GM12801 (cell line): ENCODE measurements around the gene AIF1.

Source experiments
- TF ChIP-seq, protein P1 (sequence below): IDR thresholded peaks from one replicate; pipeline ENCODE4 v1.5.1; 2011; ENCODE audit warnings: control low read depth; ENCODE audit not compliant: insufficient read length; ENCODE audit errors: extremely low read depth

Gene AIF1

DNA sequence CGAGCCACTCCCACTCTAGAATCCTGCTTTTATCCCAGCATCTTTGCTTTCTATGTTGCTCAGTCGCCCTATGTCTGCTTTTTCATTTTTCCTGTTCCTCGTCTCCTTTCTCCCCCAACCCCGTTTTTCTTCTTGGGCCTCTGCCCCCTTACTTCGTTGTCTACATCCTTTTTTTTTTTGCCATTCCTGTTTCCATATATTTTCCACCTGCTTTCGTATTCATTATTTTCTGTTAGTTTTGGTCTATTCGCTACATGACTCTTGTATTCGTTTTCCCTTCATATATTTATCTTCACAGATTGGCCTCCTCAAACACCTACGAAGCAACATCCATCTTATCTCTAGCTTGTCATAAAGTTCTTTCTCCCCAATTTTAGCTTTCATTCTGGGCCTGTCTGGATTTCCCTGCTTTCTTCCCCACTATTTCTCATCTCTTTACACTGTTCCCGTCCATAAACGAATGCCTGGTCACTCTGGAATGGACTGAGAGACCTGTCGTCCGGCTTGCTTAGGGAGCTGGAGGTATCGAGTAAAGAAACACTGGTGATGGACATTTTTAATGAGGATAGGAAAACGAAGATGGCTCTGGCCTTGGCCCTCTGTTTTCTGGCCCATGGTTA, 6.4 kb downstream of the AIF1 start:
- TF ChIP-seq, protein P1, sequence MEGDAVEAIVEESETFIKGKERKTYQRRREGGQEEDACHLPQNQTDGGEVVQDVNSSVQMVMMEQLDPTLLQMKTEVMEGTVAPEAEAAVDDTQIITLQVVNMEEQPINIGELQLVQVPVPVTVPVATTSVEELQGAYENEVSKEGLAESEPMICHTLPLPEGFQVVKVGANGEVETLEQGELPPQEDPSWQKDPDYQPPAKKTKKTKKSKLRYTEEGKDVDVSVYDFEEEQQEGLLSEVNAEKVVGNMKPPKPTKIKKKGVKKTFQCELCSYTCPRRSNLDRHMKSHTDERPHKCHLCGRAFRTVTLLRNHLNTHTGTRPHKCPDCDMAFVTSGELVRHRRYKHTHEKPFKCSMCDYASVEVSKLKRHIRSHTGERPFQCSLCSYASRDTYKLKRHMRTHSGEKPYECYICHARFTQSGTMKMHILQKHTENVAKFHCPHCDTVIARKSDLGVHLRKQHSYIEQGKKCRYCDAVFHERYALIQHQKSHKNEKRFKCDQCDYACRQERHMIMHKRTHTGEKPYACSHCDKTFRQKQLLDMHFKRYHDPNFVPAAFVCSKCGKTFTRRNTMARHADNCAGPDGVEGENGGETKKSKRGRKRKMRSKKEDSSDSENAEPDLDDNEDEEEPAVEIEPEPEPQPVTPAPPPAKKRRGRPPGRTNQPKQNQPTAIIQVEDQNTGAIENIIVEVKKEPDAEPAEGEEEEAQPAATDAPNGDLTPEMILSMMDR: no peak

DNA sequence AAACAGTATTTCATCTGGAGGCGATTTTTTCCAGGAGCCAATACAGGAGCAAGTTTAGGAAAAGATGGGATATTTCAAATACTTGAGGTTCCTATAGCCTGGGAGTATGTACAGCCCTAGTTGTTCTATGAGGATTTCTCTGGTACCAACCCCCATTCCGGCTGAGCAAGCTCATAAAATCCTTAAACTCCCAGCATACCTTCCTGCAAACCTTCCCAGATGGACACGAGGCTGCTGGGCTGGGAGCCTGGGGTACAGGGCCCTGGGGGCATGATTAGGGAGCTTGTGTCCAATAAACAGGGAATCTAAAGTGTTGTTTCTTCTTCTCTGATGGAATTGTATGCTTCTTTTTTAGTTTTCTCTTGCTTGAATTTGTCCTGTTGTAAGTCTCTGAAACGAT, 7.0 kb downstream of the AIF1 start:
- TF ChIP-seq, protein P1: no peak

DNA sequence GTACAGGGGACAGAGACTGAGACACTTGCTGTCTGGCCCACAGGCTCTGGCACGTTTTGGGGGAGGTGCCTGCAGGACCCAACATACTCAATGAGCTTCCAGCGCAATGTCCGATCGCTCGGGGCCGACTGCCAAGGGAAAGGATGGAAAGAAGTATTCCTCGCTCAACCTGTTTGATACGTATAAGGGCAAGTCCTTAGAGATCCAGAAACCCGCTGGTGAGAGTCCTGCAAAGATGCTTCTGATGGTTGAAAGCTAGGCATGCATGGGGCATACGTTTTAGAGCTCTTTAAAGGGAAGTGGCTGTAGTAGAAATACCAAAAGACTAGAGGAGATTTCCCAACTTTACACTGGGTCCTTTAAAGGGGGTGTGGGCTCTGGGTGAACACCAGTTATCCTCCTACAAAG, 7.7 kb downstream of the AIF1 start:
- TF ChIP-seq, protein P1: no peak

DNA sequence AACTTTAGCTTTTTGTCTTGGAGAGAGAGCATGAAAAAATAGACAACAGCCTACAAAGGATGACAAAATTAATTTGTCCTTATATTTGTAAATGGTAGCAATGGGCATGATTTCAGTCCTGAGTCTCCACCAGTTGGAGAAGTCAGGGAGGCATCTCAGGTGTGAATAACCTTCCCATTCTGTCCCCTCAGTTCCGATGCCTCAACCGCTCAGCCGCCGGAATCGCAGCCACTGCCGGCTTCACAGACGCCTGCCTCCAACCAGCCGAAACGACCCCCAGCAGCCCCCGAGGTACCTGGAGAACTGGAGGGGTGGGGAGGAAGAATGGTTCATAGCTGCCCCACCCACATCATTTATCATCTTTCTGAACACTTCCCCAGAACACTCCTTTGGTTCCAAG, 9.0 kb downstream of the AIF1 start:
- TF ChIP-seq, protein P1: no peak

DNA sequence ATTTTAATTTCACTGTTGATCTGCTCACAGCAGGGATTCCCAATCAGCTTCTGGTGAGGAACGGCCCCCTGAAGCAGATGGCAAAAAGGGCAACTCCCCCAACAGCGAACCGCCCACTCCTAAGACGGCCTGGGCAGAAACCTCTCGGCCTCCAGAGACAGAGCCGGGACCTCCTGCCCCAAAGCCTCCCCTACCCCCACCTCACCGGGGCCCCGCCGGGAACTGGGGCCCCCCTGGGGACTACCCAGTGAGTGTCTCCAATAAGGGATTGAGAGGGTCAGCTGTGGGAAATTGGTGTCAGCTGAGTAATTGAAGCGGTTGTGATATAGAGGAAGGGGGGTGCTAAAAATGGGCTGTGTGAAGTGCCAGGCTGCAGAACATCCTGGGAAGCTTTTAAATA, 11.9 kb downstream of the AIF1 start:
- TF ChIP-seq, protein P1: no peak

DNA sequence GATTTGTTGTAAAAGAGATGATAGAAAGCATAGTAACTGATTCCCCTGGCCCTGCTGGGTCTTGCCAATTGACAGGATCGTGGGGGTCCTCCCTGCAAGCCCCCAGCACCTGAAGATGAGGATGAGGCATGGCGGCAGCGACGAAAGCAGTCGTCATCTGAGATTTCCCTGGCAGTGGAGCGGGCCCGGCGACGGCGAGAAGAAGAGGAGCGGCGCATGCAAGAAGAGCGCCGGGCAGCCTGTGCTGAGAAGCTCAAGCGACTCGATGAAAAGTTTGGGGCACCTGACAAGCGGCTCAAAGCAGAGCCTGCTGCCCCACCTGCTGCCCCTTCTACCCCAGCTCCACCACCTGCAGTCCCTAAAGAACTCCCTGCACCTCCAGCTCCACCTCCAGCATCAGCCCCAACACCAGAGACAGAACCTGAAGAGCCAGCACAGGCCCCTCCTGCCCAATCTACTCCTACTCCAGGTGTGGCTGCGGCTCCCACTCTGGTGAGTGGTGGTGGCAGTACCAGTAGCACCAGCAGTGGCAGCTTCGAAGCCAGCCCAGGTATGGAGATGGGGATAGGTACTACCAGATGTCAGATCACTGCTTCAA, 12.8 kb downstream of the AIF1 start:
- TF ChIP-seq, protein P1: no peak

DNA sequence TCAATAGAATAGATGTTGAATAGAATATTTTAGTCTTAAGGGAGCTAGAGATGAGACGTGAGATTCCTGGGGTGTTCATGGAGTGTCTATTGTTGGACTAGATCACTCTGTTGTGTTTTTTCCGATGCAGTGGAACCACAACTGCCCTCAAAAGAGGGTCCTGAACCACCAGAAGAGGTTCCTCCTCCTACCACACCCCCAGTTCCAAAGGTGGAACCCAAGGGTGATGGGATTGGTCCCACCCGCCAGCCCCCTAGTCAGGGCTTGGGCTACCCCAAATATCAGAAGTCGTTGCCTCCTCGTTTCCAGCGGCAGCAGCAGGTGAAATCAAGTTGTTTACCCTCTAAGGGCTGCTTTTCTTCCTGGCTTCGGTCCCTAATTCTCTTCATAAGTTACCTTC, 14.0 kb downstream of the AIF1 start:
- TF ChIP-seq, protein P1: no peak
